GM10847 (cell line): ENCODE results near the gene SOHLH1.

Experiments used
- POLR2A ChIP-seq: IDR thresholded peaks from 2 replicates; pipeline ENCODE4 v1.6.1; 2011; ENCODE audit not compliant: insufficient read length; ENCODE audit errors: extremely low read depth

SOHLH1 gene

DNA sequence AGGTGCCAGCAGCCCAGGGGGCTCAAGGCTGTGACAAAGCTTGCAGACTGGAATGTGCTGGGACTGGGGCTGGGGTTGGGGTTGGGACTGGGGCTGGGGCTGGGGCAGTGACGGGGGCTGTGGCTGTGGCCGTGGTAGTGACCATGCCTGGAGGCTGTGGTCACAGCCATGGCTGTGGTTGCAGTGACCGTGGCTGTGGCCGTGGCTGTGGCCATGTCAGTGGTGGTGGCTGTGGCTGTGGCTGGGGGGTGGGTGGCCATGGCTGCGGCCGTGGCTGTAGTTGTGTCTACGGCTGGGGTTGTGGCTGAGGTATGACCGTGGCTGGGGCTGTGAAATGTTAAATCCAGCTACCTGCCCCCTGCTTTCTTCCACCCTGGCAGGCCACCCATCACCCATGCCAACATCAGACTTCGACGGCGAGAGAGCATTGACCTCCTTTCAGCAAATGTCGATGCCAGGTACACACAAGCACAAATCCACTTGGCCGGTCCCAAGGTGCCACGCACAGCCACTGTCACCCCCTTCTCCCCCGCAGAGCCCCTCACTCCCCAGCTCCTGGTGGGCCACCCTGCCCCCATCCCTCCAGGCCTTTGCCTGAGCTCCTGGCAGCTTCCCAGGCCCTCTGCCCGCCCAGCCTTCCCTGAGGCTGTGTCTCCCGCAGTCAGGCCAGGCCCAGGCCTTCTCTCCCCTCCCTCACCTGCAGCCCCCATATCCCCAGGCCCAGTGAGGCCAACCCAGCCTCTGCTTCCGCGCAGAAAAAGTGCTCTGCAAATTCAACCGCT is 20.9 kb downstream of the SOHLH1 start:
- no peak for TF ChIP-seq POLR2A

DNA sequence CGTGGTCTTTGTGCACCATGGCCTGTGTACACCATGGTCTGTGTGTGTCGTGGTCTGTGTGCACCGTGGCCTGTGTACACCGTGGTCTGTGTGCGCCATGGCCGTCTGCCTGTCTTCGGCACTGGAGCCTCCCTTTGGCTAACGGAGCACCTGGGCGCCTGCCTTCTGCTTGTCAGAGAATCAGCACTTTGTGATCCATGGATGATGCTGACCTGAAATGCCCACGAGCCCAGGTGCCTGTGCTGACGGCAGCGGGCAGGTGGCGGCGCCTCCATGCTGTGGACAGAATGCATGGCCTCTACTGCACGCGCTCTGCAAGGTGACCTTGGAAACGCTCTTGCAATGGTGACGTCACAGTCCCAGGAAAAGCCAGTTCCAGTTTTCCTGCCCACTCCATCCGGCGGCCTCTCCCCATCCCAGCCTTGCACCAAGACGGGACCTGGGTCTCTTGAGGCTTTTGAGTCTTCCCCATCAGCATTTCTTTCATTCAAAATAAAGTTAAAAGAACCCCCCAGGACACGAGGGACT is 21.6 kb downstream of the SOHLH1 start:
- no peak for TF ChIP-seq POLR2A

DNA sequence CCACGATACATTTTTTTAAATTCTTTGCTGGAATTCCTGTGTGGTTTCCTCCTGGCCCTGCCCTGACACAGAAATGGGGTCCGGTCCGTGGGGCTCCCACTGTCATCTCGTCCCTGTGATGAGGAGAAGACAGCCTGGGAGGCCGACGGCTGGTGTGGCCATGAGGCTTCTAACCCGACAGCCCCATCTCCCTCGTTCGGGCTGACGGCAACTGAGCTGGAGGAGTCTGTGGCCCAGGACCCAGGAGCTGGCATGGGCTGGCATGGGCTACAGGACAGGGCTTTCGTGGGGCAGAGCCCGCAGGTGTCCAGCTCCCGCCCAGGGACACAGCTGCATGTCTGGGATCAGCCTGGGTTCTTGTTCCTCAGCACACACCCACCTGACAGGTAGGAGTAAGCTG is 22.4 kb downstream of the SOHLH1 start:
- no peak for TF ChIP-seq POLR2A

DNA sequence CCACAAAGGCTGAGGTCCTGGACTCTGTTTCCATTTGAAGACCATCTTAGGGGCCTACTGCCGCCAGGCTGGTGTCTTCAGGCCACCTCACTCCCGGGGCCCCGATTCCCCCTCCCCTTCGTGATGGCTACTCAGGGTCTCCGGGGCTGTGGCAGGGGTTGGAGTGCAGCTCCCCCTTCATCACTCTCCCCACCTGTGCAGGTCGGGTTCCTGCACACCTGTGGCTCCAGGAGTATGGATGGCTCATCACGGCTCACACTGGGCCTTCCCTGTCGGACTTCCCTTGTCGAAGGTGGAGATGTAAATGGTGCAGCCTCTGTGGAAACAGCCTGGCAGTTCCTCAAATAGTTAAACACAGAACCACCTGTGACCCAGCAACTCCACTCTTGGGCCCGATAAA is 24.3 kb downstream of the SOHLH1 start:
- TF ChIP-seq POLR2A, result no peak

DNA sequence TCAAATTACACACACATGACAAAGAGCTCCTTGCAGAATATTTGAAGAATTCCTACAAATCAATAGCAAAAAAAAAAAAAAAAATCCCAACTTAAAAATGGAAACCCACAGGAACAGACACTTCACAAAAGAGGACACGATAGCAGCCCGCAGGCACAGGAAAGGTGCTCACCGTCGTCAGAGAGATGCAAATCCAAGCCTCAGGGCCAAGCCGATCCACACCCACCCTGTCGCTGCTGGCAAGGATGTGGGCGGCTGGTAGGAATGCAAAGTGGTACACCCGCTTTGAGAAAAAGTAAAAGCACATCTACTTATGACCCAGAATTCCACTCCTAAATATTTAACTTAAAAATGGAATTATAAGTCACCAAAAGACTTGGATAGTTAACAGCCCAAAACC is 25.3 kb downstream of the SOHLH1 start:
- TF ChIP-seq POLR2A, result no peak

DNA sequence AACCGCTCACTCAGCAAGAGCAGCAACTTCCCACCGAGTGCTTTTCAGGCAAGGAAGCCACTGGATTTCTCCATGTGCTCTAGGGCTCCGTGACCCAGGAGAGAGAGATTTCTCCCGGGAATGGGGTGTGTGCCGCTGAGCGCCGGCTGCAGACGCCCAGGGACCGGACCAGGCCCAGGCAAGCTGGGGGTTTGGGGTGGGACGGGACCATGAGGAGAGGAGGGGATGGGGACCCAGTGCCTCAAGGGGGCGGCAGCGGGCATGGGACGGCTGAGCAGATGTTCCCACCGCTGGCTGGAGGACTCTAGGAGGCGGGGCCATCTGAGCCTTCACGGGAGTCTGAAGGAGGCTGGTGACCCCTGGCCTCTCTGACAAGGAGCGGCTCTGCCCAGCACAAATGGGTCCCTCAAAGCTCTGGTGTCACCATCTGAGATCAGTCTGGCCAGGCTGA is 27.7 kb downstream of the SOHLH1 start:
- TF ChIP-seq POLR2A, result no peak

DNA sequence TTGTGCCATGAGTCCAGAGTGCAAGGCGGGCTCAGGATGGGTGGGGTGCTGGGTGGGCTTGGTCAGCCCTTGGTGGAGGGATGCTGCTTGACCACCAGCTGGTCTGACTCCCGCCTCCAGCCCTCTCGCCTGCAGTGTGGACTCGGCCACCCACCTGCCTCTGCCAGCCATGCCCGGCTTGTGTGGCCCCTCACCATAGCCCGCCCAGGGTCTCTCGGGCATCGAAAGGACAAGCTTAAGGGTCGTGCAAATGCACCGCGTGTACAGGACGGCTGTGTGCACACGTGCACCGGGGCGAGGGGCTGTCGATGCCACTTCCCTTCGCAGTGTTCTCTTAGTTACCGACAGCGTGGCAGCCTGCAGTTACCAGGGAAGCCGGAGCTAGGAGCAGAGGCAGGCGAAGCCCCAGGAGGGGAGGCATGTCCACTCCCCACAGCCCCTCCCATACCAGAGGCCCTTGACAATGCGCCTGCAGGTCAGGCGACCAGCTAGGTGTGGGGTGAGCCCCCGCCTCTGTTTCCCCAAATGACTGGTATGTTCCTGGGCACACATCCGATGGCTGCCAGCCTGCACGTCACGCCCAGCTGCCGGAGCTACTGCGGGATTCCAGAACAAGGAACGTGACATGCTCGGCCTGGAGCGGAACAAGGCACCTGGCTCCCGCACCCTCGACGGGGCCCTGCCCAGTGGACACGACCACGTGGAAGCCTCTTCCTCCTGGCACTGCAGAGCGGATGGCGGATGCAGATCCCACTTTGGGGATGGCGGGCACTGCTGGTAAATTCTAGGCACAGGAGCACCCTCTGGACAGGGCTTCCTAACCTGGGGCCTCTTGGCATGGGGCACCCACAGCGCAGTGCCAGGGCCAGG is 28.3 kb downstream of the SOHLH1 start:
- TF ChIP-seq POLR2A, result no peak

DNA sequence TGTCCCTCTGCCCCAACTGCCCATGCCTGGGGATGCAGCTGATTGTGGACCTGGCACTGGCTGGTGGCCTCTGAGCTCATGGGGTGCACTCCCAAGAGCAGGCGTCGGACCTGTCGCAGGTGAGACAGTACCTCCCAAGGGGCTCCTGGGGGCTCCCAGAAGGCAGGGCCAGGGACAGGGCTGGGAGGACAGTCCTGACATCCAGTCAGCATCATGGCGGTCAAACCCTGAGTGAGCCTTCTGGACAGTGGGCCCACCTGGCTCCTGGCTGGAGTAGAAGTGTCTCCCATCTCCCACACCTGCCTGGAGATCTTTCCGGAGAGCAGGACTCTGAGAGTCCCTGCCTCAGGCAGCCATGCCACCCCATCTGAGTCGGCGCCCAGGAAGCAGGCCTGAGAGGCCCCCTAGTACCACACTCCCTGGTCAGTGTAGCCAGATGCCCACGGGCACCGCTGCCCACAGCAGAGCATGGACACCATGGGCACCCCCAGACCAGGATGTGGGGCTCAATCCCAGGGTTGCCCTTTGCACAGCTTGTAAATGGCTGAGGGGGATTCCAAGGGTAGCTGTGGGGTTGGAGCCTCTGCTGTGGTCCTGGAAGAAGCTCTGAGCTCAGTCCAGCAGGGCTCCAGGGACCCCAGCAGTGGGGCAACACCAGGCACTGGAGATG is 29.5 kb downstream of the SOHLH1 start:
- no peak for TF ChIP-seq POLR2A

DNA sequence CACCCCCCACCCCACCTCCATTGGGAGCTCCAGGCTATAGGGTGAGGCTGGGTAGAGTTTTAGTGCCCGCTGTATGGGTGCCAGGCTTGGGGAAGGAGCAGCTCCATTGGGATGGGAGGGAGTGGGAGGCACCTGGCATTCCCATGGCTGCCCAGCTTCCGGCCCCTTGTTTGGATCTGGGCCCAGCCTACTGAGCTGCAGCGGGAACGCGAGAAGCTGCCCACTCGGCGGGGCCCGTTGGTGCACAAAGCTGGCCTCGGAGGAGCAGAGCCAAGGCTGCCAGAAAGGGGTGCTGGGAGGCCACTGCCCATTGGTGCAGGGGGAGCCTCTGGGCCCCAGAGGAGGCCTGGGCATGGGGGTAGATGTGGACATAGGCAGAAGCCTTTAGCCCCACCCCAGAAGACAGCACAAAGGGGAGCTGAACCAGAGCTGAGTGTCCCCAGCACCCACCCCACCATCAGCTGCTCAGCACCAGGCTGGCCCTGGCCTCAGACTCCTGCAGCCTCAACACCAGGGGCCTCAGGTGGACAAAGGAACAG is 31.7 kb downstream of the SOHLH1 start:
- no peak for TF ChIP-seq POLR2A

DNA sequence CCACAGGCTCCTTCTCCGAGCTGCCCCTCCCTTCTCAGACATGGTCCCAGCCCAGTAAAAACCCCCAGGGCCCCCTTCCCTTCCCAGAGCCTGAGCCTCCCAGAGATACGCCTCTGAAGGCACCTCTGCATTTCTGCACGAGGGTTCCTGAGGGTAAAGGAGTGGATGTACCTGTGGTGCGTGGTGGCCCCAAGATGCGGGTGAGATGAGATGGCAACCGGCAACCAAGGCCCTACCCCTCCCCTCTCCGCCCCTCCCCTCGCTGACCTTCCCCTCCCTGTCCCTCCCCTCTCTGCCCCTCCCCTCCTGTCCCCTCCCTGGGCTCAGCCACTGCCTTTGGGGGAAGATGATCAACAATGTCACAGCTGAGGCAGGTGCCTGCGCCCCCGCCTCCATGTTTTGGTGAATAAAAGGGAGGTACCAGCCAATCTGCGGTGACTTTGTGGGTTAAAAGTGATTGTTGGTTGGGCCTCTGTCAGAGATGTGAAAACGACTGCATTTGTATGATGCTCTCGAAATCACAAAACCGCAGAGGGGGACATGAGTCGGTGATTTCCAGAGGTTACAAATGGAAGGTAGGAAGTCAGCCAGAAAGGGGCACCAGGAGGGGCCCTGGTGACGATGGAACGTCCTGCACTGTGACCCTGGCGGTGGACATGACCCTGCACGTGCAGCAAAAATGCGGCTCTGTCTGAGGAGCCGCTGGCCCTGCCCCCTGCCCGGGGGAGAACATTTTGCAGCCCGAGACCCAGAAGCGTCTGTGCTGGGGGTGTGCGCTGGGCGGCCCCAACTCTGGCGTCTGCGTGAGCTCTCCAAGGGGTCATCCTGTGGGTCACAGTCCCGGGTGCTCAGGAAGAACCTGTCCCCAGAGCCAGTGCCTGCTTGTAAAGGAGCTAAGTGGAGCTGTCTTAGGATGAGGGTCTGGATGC is 32.5 kb downstream of the SOHLH1 start:
- TF ChIP-seq POLR2A, result no peak

DNA sequence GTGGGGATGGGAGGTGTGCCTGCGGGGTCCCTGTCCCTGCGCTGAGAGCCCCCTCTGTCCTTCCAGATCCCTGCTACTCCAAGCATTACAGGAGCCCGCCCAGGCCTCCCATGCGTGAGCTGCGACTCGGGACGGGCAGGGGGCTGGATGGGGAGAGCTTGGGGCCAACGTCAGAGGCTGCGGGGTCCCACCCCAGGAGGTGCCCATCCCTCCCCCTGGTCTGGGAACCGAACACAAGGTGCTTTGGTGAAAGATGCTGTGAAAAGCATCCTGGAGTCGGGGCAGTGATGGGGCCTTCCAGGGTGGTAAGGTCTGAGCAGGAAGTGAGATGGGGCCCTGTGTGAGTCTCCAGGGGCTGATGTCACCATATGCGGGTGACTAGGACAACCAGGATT is 33.5 kb downstream of the SOHLH1 start:
- TF ChIP-seq POLR2A, result no peak

DNA sequence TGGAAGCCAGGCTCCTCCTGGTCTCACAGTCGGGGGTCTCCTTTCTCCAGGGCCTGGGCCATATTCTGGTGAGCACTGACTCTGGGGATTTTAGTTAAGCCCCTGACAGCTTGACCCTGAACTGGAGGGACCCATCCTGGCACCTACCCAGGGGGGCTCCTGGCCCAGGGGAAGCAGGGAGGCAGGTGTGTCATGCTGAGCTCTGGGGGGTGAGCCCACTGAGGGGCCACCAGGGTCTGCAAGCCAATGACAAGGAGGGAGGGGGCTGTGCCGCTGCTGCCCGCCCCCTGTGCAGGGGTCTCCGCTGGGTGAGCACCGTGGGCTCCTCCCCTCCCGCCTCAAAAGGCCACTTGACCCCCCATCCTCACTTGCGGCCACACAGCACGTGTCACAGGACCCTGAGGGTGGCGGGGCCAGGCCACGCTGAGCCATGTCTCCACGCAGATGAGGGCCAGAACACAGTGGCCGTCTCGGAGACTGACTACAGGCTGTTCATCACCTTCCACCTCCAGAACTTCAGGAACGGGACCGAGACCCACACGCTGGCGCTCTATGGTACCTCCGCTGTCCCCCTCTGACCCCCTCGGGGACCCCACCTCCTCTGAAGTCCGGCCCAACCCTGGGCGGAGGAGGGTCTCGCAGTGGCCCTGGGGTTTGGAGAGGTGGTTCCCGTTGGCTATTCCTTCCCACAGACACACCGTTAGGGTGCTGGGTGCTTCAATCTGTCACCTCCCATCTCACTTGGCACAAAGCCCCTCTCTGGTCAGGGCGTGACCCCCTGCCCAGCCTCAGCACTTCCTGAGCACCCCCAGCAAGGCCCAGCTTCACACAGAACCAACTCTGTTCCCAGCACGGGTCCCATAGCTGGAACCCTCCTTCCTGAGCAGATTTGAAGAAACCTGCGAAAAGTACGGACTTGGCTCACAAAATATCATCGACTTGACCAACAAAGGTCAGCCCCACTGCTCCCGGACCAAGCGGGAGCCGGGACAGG is 34.2 kb downstream of the SOHLH1 start:
- TF ChIP-seq POLR2A, result no peak

DNA sequence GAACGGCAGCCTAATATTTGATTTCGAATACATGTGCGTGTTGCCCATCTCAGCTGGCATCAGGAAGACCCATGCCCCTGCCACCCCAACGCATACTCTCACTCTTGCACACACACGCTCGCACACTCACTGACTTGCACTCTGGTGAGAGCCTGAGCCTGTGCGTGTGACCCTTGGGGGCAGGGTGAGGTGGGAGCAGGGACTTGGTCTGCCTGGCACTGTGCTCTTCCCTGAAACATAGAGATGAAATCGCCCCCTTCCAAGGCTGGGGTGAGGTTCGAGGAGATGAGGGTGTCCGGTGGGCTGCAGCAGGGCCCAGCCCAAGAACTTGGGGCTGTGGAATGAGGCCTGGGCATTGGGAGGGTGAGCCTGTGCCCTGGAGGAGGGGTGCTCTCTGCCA is 35.0 kb downstream of the SOHLH1 start:
- no peak for TF ChIP-seq POLR2A

DNA sequence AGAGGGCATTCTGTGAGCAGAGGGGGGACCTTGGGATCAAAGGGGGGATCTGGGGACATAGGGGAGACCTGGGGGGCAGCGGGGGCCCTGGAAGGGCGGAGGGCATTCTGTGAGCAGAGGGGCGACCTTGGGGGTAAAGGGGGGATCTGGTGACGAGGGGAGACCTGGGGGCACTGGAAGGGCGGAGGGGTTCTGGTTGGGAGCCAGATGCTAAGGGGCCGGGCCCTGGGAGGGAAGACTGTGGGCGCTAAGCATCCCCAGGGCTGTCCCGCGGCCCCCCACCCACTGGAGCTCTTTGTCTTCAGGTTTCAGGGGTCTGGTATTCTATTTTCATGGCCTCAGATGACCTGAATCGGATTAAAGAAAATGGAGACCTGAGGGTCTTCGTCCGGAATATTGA is 35.4 kb downstream of the SOHLH1 start:
- TF ChIP-seq POLR2A, result no peak

DNA sequence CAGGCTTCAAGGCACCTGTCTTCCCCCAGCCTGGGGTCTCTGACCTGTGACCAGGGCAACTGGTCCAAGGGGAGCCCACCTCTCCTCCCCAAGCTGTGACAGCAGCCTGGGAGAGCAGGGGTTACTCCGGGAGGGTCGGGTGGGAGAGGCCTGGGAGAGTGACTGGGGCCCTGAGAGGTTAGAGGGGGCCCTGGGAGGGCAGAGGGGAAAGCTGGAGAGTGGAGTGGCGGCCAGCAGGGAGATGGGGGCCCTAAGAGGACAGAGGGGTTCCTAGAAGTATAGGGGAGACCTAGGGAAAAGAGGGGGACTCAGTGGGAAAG is 35.9 kb downstream of the SOHLH1 start:
- no peak for TF ChIP-seq POLR2A
